Osteoblast (primary cell): ENCODE results near the gene GLCCI1. TPM values are rescaled to one million over a fixed set of nuclear protein-coding genes. Genes with fewer than 3 reads are reported as not detected.

Experiments used
- DNase-seq: peaks from one replicate; pipeline ENCODE4 v3.0.0; 2011; ENCODE audit warnings: low spot score, mixed read lengths; ENCODE audit not compliant: insufficient read length; ENCODE audit errors: missing footprints
- H2AFZ ChIP-seq: 2 replicates; pipeline ENCODE4 v1.6.0; 2011; ENCODE audit warnings: mild to moderate bottlenecking, low read length
- H3K27ac ChIP-seq: 2 replicates; pipeline ENCODE4 v1.5.1; 2011; ENCODE audit warnings: mild to moderate bottlenecking, low read depth, low read length, moderate library complexity
- H3K27me3 ChIP-seq: 2 replicates; pipeline ENCODE4 v1.6.0; 2012; ENCODE audit warnings: mild to moderate bottlenecking, control low read depth, inconsistent platforms, low read length, moderate library complexity; ENCODE audit not compliant: insufficient read depth
- H3K36me3 ChIP-seq: 2 replicates; pipeline ENCODE4 v1.5.1; 2011; ENCODE audit warnings: mild to moderate bottlenecking, low read length, control low read depth, moderate library complexity; ENCODE audit not compliant: insufficient read depth
- H3K4me1 ChIP-seq: 2 replicates; pipeline ENCODE4 v1.5.1; 2011; ENCODE audit warnings: mild to moderate bottlenecking, low read length, control low read depth, moderate library complexity; ENCODE audit not compliant: insufficient read depth
- H3K4me2 ChIP-seq: 2 replicates; pipeline ENCODE4 v1.6.0; 2011; ENCODE audit warnings: mild to moderate bottlenecking, low read length; ENCODE audit not compliant: insufficient read depth
- H3K4me3 ChIP-seq: fragments of 200-600 bp; sonication (generic); 3 replicates; pipeline ENCODE4 v1.5.1; 2012; ENCODE audit warnings: mild to moderate bottlenecking, low read length, inconsistent platforms; ENCODE audit not compliant: insufficient read depth
- H3K79me2 ChIP-seq: 2 replicates; pipeline ENCODE4 v1.6.0; 2012; ENCODE audit warnings: mild to moderate bottlenecking, low read length, control low read depth, inconsistent platforms; ENCODE audit not compliant: insufficient read depth
- H3K9me3 ChIP-seq: 2 replicates; pipeline ENCODE4 v1.5.1; 2011; ENCODE audit warnings: low read depth, low read length, control low read depth
- H4K20me1 ChIP-seq: 2 replicates; pipeline ENCODE4 v1.6.0; 2012; ENCODE audit warnings: mild to moderate bottlenecking, low read length, control low read depth; ENCODE audit not compliant: insufficient read depth
- CTCF ChIP-seq: IDR thresholded peaks from 2 replicates; pipeline ENCODE4 v1.5.1; 2011; ENCODE audit warnings: mild to moderate bottlenecking, low read depth, low read length, moderate library complexity; ENCODE audit errors: extremely low read depth
- total RNA-seq: library from RNA; depleted of rRNA; stranded (reverse); fragments of >200 nt; gene quantifications from 2 replicates; pipeline ENCODE4 v1.2.3, GENCODE V29; 2012

The GLCCI1 gene
- total RNA-seq, 1 donor, result 10.1 TPM

- H3K4me2 ChIP-seq, result no peak overlapping the region
- H3K27ac ChIP-seq, result no peak overlapping the region
- H3K9me3 ChIP-seq, result no peaks in the 10 kb centered on the region
- no peak for TF ChIP-seq CTCF
- no peak overlapping the region for H2AFZ ChIP-seq
- H3K79me2 ChIP-seq, result no peaks in the 10 kb centered on the region
- H3K27me3 ChIP-seq, result no peaks in the 10 kb centered on the region
- peaks cover 4% of the 10 kb centered on the region for H3K36me3 ChIP-seq
- no peak for DNase-seq
- H3K4me1 ChIP-seq, result no peaks in the 10 kb centered on the region
- no peaks in the 10 kb centered on the region for H4K20me1 ChIP-seq
- H3K4me3 ChIP-seq, result no peak overlapping the region
Measured at GRCh38 chr7:8051373-8051772, 82.8 kb downstream of the GLCCI1 start.

- no peak for TF ChIP-seq CTCF
- Histone ChIP-seq H3K4me2 (no peak overlapping the region), H3K4me3 (no peak overlapping the region), H3K36me3 (peaks cover 4% of the 10 kb centered on the region), H3K9me3 (no peaks in the 10 kb centered on the region), H4K20me1 (no peaks in the 10 kb centered on the region), H3K27ac (no peak overlapping the region), H3K4me1 (no peaks in the 10 kb centered on the region), H2AFZ (no peak overlapping the region), H3K79me2 (no peaks in the 10 kb centered on the region), H3K27me3 (no peaks in the 10 kb centered on the region)
- no peak for DNase-seq
Measured at GRCh38 chr7:8051998-8052397, 83.4 kb downstream of the GLCCI1 start.

- Histone ChIP-seq H3K27ac (no peak overlapping the region), H3K9me3 (no peaks in the 10 kb centered on the region), H3K4me3 (no peak overlapping the region), H3K27me3 (no peaks in the 10 kb centered on the region), H3K36me3 (peaks cover 4% of the 10 kb centered on the region), H3K4me1 (no peaks in the 10 kb centered on the region), H3K79me2 (no peaks in the 10 kb centered on the region), H3K4me2 (no peak overlapping the region), H4K20me1 (no peaks in the 10 kb centered on the region), H2AFZ (no peak overlapping the region)
- TF ChIP-seq CTCF, result no peak
- no peak for DNase-seq
Measured at GRCh38 chr7:8052824-8053223, 84.2 kb downstream of the GLCCI1 start.

GRCh38 chr7:8056439-8056838 is 87.8 kb downstream of the GLCCI1 start:
- Histone ChIP-seq H3K4me1 (peaks cover 11% of the 10 kb centered on the region), H3K27me3 (no peaks in the 10 kb centered on the region), H3K79me2 (no peaks in the 10 kb centered on the region), H3K4me2 (no peak overlapping the region), H3K9me3 (no peaks in the 10 kb centered on the region), H2AFZ (no peak overlapping the region), H3K36me3 (peaks cover 4% of the 10 kb centered on the region), H3K27ac (no peak overlapping the region), H4K20me1 (no peaks in the 10 kb centered on the region), H3K4me3 (no peak overlapping the region)
- DNase-seq, result no peak
- TF ChIP-seq CTCF, result no peak
